Measurements from ENCODE around the gene RAP1A. TPM values are rescaled to one million over a fixed set of nuclear protein-coding genes. Genes with fewer than 3 reads are reported as not detected.

RAP1A gene
- total RNA-seq, 4 donors from 2014 or later: 61.4 to 167 (median 95.0) TPM

GRCh38 chr1:111762332-111762731, 142.7 kb downstream of the RAP1A start:
- TF ChIP-seq CTCF (IDR thresholded peaks at IDR 0.05; ENCODE audit: low read depth): no peak

Small RNA genes lying within 50 kb of the gene (small RNA-seq; reads per million reads assigned to genes)
- gene INKA2: 1.1 reads per million
- gene RNU6-151P: not detected

Other genes starting within 250 kb of the RAP1A start
- gene OVGP1, start 192.1 kb upstream of the RAP1A start, total RNA-seq: 10 to 100 TPM in 1 of 4 donors, 1 to 10 TPM in 2, under 1 TPM in 1; 0.49 to 11.5 (median 4.9) TPM
- 10 to 100 TPM; 18.5 to 37.3 (median 21.6) TPM for gene WDR77, start 170.5 kb upstream of the RAP1A start, total RNA-seq
- 100 to 1,000 TPM; 114 to 272 (median 152) TPM for gene ATP5PB, start 170.3 kb upstream of the RAP1A start, total RNA-seq
- 100 to 1,000 TPM in 1 of 4 donors, 10 to 100 TPM in 3; 21.1 to 172 (median 73.5) TPM for gene C1orf162, start 145.8 kb upstream of the RAP1A start, total RNA-seq
- gene ADORA3, start 116.2 kb upstream of the RAP1A start, total RNA-seq: 10 to 100 TPM; 11.5 to 51.3 (median 23.3) TPM
- 10 to 100 TPM in 1 of 4 donors, 1 to 10 TPM in 3; 1.9 to 34.7 (median 9.4) TPM for gene TMIGD3, start 116.2 kb upstream of the RAP1A start, total RNA-seq
- gene INKA2, start 119.6 kb downstream of the RAP1A start, total RNA-seq: 10 to 100 TPM in 1 of 4 donors, 1 to 10 TPM in 3; 3.7 to 10.5 (median 4.1) TPM
- 10 to 100 TPM; 16.8 to 24.4 (median 21.5) TPM for gene DDX20, start 136.1 kb downstream of the RAP1A start, total RNA-seq